Measurements from ENCODE around the gene NXPH1. TPM values are rescaled to one million over a fixed set of nuclear protein-coding genes. Genes with fewer than 3 reads are reported as not detected.

The NXPH1 gene
- total RNA-seq, 3 donors from 2014 or later = not detected

DNA sequence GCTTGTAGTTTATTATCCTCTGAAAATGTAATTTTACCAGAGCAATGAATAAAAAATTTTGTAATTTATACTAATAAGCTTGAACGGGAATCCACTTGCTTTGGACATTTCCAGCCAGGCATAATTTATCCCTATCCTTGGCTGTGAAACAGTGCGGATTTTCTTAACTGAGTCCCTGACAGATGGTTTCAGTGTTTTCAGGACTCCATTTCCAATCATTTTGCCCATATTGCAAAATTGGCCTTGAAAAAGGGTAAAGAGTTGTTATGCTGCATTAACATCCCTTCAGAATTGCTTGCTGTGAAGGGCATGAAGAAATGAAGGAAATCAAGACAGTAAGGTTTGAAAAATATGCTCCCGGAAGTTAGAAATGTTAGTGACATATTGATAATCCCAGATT is 57.7 kb downstream of the NXPH1 start:
- ATAC-seq (no peak), DNase-seq (no peak)
- intact Hi-C loops (cut with DNase I, micrococcal nuclease) = no loop called here
- H3K4me3 ChIP-seq = no peak overlapping the region
- no peaks in the 10 kb centered on the region for H3K36me3 ChIP-seq (ENCODE audit: low read depth)
- TF ChIP-seq CTCF (IDR thresholded peaks at IDR 0.05) = no peak
- no peaks in the 10 kb centered on the region for H3K4me1 ChIP-seq (ENCODE audit: low read depth)
- no peaks in the 10 kb centered on the region for H3K9me3 ChIP-seq

DNA sequence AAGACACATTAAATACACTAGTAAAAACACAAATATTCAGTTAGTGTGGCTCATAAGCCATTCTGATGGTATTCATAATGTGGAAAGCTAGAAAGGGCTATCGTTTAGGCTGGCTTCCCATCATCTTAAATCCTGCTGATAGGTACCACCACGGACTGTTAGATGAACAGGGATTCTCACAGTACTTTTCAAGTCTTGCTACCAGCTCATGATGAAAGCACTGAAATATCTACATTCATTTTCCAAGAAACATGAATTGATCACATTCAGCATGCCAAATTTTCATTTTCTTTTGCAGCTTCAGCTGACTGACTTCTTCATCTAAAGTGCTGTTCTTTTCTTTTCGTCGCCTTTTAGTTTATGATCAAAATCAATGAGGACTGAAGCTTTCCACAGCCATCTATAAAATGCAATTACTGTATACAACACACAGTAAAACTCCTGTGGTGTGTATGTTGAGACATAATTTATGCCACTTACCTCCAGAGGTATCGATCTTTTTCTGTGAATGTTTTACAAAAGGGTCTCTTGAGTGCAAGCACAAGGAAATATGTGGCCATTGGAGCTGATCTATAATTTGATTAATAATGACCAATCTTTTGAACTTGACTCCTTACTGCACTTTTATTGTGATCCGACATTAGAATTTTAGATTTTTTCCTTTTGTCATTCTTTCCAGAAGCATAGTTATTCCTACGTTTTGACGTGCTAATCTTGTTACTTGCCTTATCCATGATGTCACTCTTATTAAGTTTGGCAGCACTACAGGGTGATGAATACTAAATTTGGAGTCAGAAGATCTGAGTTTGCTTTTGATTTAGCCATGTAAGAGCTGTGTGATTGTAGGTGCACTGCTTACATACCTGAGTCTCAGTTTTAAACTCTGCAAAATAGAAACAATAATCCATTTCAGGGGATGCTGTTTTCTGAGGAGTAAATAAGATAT is 58.4 kb downstream of the NXPH1 start:
- no peak for ATAC-seq
- H3K4me1 ChIP-seq (ENCODE audit: low read depth) = no peaks in the 10 kb centered on the region
- TF ChIP-seq CTCF (IDR thresholded peaks at IDR 0.05) = no peak
- no peaks in the 10 kb centered on the region for H3K36me3 ChIP-seq (ENCODE audit: low read depth)
- intact Hi-C loops (cut with DNase I, micrococcal nuclease) = no loop called here
- H3K9me3 ChIP-seq = no peaks in the 10 kb centered on the region
- DNase-seq = no peak
- no peak overlapping the region for H3K4me3 ChIP-seq

DNA sequence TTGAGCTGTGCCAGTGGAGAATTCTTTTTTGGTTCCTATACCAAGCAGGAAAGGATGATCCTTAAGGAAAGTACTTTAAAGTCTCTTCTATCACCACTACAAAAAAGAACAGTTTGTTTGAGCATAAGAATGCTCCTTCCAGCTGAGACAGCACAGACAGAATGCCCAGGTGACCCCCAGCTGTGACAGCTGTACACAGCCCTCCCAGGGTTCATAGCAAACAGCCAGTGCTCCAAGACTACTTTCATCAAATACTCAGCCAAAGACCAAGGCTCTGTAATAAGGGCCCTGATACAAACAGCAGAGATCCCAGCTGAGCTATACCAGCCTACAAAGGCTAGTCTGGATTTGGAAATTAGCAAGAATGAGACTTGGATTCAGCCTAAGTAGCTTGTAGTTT is 65.7 kb downstream of the NXPH1 start:
- Histone ChIP-seq H3K9me3 (no peaks in the 10 kb centered on the region), H3K36me3 (ENCODE audit: low read depth) (no peaks in the 10 kb centered on the region), H3K4me3 (no peak overlapping the region), H3K4me1 (ENCODE audit: low read depth) (no peaks in the 10 kb centered on the region)
- ATAC-seq = no peak
- DNase-seq = no peak
- intact Hi-C loops (cut with DNase I, micrococcal nuclease) = no loop called here
- no peak for TF ChIP-seq CTCF (IDR thresholded peaks at IDR 0.05)

DNA sequence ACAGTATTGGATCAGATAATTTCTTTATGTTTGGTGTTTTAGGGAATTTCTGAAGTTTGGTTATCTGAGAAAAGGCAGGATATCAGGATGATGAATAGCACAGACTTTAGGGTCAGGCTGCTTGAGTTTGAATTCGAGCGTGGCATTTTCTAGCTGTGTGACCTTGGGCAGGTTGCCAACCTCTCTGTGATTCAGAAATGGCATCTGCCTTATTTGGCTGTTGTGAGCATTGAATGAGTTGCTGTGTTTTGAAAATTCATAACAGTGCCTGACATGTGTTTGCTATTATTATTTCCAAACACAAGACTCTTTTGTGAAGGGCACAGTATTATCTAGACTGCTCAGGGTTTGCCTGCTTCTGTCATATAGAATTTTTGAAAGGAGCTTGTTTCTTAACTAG is 66.9 kb downstream of the NXPH1 start:
- ATAC-seq = no peak
- intact Hi-C loops (cut with DNase I, micrococcal nuclease) = no loop called here
- Histone ChIP-seq H3K36me3 (ENCODE audit: low read depth) (no peaks in the 10 kb centered on the region), H3K9me3 (no peaks in the 10 kb centered on the region), H3K4me3 (no peak overlapping the region), H3K4me1 (ENCODE audit: low read depth) (no peaks in the 10 kb centered on the region)
- no peak for DNase-seq
- TF ChIP-seq CTCF (IDR thresholded peaks at IDR 0.05) = no peak

DNA sequence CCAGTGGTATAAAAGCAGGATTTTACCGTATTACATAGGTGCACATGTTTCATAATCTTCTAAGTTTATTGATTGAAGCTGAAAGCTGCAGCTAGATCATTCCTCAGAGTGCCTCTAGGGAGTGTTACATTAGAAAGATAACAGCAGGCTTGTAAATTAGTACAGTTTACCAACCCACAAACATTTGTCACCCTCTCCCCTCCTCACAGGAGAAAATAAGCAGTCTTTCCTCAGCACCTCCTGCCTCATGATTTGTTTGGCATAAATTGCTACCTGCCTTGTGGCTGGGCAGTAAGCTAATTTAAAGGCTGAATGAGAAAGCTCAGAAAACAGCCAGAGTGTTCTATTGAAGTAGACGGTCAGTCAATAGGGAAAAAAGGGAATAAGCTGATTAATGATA is 74.2 kb downstream of the NXPH1 start:
- H3K9me3 ChIP-seq = no peaks in the 10 kb centered on the region
- TF ChIP-seq CTCF (IDR thresholded peaks at IDR 0.05) = no peak
- no peaks in the 10 kb centered on the region for H3K36me3 ChIP-seq (ENCODE audit: low read depth)
- no peaks in the 10 kb centered on the region for H3K4me1 ChIP-seq (ENCODE audit: low read depth)
- H3K4me3 ChIP-seq = no peak overlapping the region
- no peak for DNase-seq
- intact Hi-C loops (cut with DNase I, micrococcal nuclease) = no loop called here
- no peak for ATAC-seq
